Measurements from ENCODE around the gene ASCC1.

Gene ASCC1

DNA sequence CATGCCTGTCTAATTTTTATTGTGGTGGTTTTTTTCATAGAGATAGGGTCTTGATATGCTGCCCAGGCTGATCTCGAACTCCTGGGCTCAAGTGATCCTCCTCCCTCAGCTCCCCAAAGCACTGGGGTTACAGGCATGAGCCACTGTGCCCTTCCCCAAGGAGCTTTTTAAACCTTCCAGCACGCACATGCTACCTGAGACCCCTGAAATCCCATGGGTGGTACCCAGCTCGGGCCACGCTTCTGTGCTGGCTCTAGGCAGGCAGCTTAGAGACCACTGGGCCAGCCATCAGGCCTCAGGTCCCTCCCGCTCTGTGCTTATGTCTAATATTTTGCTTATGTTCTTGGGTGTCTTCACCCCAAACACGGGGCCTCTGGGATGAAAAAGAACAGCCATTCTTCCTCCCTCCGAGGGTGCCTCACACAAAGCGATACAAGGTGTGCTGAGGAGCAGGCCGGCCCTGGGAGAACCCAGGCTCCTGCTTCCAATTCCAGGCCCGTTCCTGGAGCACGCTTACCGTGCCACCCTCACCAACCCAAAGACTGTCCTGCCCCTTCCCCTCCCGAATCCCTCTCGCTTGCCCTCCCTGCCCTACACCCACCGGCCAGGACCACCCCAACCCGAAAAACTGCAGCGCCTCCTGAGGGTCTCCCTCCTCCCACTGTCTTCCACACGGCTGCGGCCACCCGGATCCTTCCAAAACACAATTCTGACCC is 138.6 kb downstream of the ASCC1 start:
- DNase-seq (ENCODE audit: low read depth), result no peak
- no peak overlapping the region for H3K4me3 ChIP-seq (ENCODE audit: low read length)
- TF ChIP-seq CTCF (IDR thresholded peaks at IDR 0.05; ENCODE audit: insufficient read depth, low read depth, low read length, missing control alignments), result no peak

- no peak overlapping the region for H3K4me3 ChIP-seq (ENCODE audit: low read length)
- TF ChIP-seq CTCF (IDR thresholded peaks at IDR 0.05; ENCODE audit: insufficient read depth, low read depth, low read length, missing control alignments), result no peak
- no peak for DNase-seq (ENCODE audit: low read depth)
Measured at GRCh38 chr10:72076756-72077155, 139.3 kb downstream of the ASCC1 start.

DNA sequence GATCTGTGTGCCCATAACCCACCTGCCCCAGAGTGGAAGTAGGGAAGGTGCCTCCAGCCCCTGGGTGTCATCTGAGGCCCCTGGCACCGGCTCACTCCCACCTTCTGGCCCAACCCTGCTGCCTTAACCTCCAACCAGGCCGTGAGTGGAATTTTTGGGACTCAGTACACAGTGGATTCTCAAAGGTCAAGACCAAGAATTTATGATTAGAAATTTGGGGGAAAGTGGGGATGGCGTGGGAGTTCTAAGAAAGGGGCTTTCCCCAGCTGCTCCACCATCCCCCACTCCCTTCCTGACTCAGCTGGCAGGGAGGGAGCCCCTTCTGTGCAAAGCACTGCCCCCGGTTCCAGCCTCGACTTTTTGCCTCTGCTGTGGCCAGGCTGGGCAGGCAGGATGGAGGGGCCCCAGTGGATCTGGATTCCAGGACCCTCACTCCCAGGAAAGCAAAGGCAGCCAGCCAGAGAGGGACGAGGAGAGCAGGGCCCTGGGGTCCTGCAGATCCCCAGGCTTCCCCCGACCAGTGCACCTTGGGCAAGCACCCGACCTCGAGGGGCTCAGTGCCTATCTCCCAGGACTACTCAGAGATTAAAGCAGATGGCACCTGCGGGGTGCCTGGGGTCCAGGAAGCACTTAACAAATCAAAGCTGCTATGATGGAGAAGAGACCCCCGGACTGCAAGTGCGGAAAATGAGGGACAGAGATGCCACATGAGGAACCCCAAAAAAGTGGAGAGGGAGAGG is 140.5 kb downstream of the ASCC1 start:
- no peak for DNase-seq (ENCODE audit: low read depth)
- TF ChIP-seq CTCF (IDR thresholded peaks at IDR 0.05; ENCODE audit: insufficient read depth, low read depth, low read length, missing control alignments), result no peak
- H3K4me3 ChIP-seq (ENCODE audit: low read length), result no peak overlapping the region

DNA sequence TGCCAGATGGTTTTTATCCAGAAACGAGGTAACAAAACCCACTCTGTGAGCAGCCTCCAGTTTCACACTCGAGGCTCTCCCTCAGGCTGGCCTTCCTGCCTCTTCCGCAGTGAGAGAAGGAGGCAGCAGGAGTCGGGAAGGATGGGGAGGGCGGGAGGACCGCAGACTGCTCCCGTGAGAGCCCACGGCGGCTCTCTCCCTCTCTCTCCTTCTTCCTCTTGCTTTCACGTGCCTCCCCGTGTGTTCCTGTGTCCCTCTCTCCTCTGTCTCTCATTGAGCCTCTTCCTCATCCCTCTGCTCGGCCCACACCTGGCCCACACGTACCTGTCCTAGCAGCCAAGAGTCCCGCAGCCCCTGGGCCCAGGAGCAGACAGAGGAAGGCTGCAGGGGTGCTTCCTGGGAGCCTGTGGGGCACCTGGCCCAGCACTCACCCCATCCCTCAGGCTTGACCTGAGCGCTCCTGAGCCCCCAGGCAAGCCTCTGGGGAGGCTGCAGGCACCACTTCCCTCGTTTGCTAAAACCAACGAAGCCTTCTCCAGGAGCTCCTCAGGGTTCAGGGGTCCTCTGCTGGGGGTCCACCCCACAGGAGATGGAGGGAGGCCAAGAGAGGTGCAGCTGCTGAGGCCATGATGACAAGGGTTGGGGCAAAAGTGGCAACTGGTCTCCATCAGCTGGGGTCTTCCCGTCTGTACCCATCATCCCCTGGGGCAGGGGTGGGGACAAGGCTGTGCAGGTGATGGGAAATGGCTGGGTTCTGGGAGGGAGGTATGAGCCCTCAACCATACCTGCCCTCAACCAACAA is 141.3 kb downstream of the ASCC1 start:
- TF ChIP-seq CTCF (IDR thresholded peaks at IDR 0.05; ENCODE audit: insufficient read depth, low read depth, low read length, missing control alignments), result no peak
- no peak for DNase-seq (ENCODE audit: low read depth)
- no peak overlapping the region for H3K4me3 ChIP-seq (ENCODE audit: low read length)

- no peak for TF ChIP-seq CTCF (IDR thresholded peaks at IDR 0.05; ENCODE audit: insufficient read depth, low read depth, low read length, missing control alignments)
- no peak for DNase-seq (ENCODE audit: low read depth)
- no peak overlapping the region for H3K4me3 ChIP-seq (ENCODE audit: low read length)
Measured at GRCh38 chr10:72073708-72074573, 142.1 kb downstream of the ASCC1 start.

GRCh38 chr10:72072639-72073038 is 143.4 kb downstream of the ASCC1 start:
- no peak overlapping the region for H3K4me3 ChIP-seq (ENCODE audit: low read length)
- no peak for DNase-seq (ENCODE audit: low read depth)
- no peak for TF ChIP-seq CTCF (IDR thresholded peaks at IDR 0.05; ENCODE audit: insufficient read depth, low read depth, low read length, missing control alignments)

Measured in epithelial cell of esophagus (primary cell).